ENCODE data around the gene MFSD8. TPM values are rescaled to one million over a fixed set of nuclear protein-coding genes. Genes with fewer than 3 reads are reported as not detected.
"Not testable (repeated sequence)": the region's sequence is repeated elsewhere in the genome, so short reads cannot be mapped to it uniquely, and the experiment has no call there.

The MFSD8 gene
- total RNA-seq, 1 donor from 2014 or later: 14.4 TPM

- DNase-seq (ENCODE audit: low read depth in 2 of 2): no peak
Observed at GRCh38 chr4:127957105-127957504, 7.9 kb downstream of the MFSD8 start.

- no peak for DNase-seq (ENCODE audit: low read depth in 2 of 2)
Observed at GRCh38 chr4:127936974-127937373, 28.0 kb downstream of the MFSD8 start.

- DNase-seq (ENCODE audit: low read depth in 2 of 2): not testable (repeated sequence)
Observed at GRCh38 chr4:127931836-127932235, 33.1 kb downstream of the MFSD8 start.

- no peak for DNase-seq (ENCODE audit: low read depth in 2 of 2)
Observed at GRCh38 chr4:127930175-127930574, 34.8 kb downstream of the MFSD8 start.

GRCh38 chr4:127925720-127926119 is 39.3 kb downstream of the MFSD8 start:
- not testable (repeated sequence) for DNase-seq (ENCODE audit: low read depth in 2 of 2)

GRCh38 chr4:127922226-127922625 is 42.7 kb downstream of the MFSD8 start:
- no peak for DNase-seq (ENCODE audit: low read depth in 2 of 2)

- no peak for DNase-seq (ENCODE audit: low read depth in 2 of 2)
Observed at GRCh38 chr4:127920521-127920920, 44.5 kb downstream of the MFSD8 start.

- DNase-seq (ENCODE audit: low read depth in 2 of 2): no peak
Observed at GRCh38 chr4:127917151-127917550, 47.8 kb downstream of the MFSD8 start.

GRCh38 chr4:127916512-127916911 is 48.5 kb downstream of the MFSD8 start:
- DNase-seq (ENCODE audit: low read depth in 2 of 2): no peak

GRCh38 chr4:127905029-127905428 is 59.9 kb downstream of the MFSD8 start:
- no peak for DNase-seq (ENCODE audit: low read depth in 2 of 2)

GRCh38 chr4:127899682-127900081 is 65.3 kb downstream of the MFSD8 start:
- DNase-seq (ENCODE audit: low read depth in 2 of 2): not testable (repeated sequence)

GRCh38 chr4:127896528-127896927 is 68.4 kb downstream of the MFSD8 start:
- no peak for DNase-seq (ENCODE audit: low read depth in 2 of 2)

- DNase-seq (ENCODE audit: low read depth in 2 of 2): no peak
Observed at GRCh38 chr4:127896069-127896468, 68.9 kb downstream of the MFSD8 start.

- no peak for DNase-seq (ENCODE audit: low read depth in 2 of 2)
Observed at GRCh38 chr4:127889903-127890302, 75.1 kb downstream of the MFSD8 start.

GRCh38 chr4:127888559-127888958 is 76.4 kb downstream of the MFSD8 start:
- no peak for DNase-seq (ENCODE audit: low read depth in 2 of 2)

- no peak for DNase-seq (ENCODE audit: low read depth in 2 of 2)
Observed at GRCh38 chr4:127881563-127881864, 83.5 kb downstream of the MFSD8 start.

- DNase-seq (ENCODE audit: low read depth in 2 of 2): peak; percentile 87 to 93
Observed at GRCh38 chr4:127880763-127881562, 84.0 kb downstream of the MFSD8 start, which contains the start of gene PLK4. Gene PLK4 (plus strand): TSS chr4:127880893. CDS start chr4:127881135, 242 bp downstream.

- no peak for DNase-seq (ENCODE audit: low read depth in 2 of 2)
Observed at GRCh38 chr4:127875791-127876190, 89.2 kb downstream of the MFSD8 start.

- DNase-seq (ENCODE audit: low read depth in 2 of 2): peak in 1 of 2 donors; percentile 73
Observed at GRCh38 chr4:127870688-127871087, 94.3 kb downstream of the MFSD8 start.

GRCh38 chr4:127870281-127870680 is 94.7 kb downstream of the MFSD8 start:
- no peak for DNase-seq (ENCODE audit: low read depth in 2 of 2)

GRCh38 chr4:127868196-127868595 is 96.8 kb downstream of the MFSD8 start:
- no peak for DNase-seq (ENCODE audit: low read depth in 2 of 2)
